Transverse colon (tissue), 4 donors: ENCODE data around the gene PRRT3. TPM values are rescaled to one million over a fixed set of nuclear protein-coding genes. Genes with fewer than 3 reads are reported as not detected.
"Not testable (repeated sequence)": the region's sequence is repeated elsewhere in the genome, so short reads cannot be mapped to it uniquely, and the experiment has no call there.

Experiments used
- DNase-seq: peaks from one replicate; pipeline ENCODE4 v3.0.0-alpha.2; 2019
- H3K27ac ChIP-seq, 4 donors: fragments of 200-600 bp; sonication (generic); 2 replicates each; pipeline ENCODE4 v1.5.1; 2016 to 2018; ENCODE audit warnings: inconsistent platforms in 4 of 4
- H3K27me3 ChIP-seq: fragments of 200-600 bp; sonication (generic); 2 replicates; pipeline ENCODE4 v1.5.1; 2017; ENCODE audit warnings: inconsistent platforms
- H3K36me3 ChIP-seq, 4 donors: fragments of 200-600 bp; sonication (generic); 2 replicates each; pipeline ENCODE4 v1.5.1; 2017 to 2019; ENCODE audit warnings: inconsistent platforms in 4 of 4
- H3K4me1 ChIP-seq, 4 donors: fragments of 200-600 bp; sonication (generic); 2 replicates each; pipeline ENCODE4 v1.5.1; 2017 to 2020; ENCODE audit warnings: inconsistent platforms in 4 of 4
- H3K4me3 ChIP-seq, 4 donors: fragments of 200-600 bp; sonication (generic); 1 replicate in 1 of 4; 2 replicates in 3 of 4; pipeline versions ENCODE4 v1.5.1 to v1.6.1; 2017 to 2019; ENCODE audit warnings: inconsistent platforms in 4 of 4
- H3K9me3 ChIP-seq, 2 donors: fragments of 200-600 bp; sonication (generic); 2 replicates each; pipeline ENCODE4 v1.5.1; 2017 to 2019; ENCODE audit warnings: inconsistent platforms in 2 of 2
- EP300 ChIP-seq: sonication (generic); formaldehyde crosslinking; IDR thresholded peaks from one replicate; pipeline ENCODE4 v1.6.1; 2017; ENCODE audit warnings: antibody characterized with exemption, low read depth
- POLR2A ChIP-seq: fragments of 450-650 bp; IDR thresholded peaks from one replicate; pipeline ENCODE4 v1.6.1; 2016; ENCODE audit warnings: antibody characterized with exemption, mild to moderate bottlenecking, moderate library complexity
- POLR2AphosphoS5 ChIP-seq, 3 donors: sonication (generic); formaldehyde crosslinking; IDR thresholded peaks; one replicate each; pipeline ENCODE4 v1.6.1; 2016; ENCODE audit warnings: antibody characterized with exemption in 3 of 3
- WGBS, 2 donors: methylation state at CpG; one replicate each; pipeline ENCODE4 v1.1.5; 2018; ENCODE audit warnings: low coverage in 1 of 2; 5-methylcytosine and 5-hydroxymethylcytosine counted together
- in situ Hi-C, 4 donors: fragments of 200-750 bp; cut with MboI; loops; one replicate each; pipeline versions ENCODE4 v1.15.0 to v1.15.1; 2017; ENCODE audit warnings: low sequenced_read_pairs in 3 of 4, low pct_ligation_motif_present in 1 of 4, low pct_unique_long_range_greater_than_20kb in 1 of 4
- intact Hi-C: fragments of 100-400 bp; cut with DNase I; formaldehyde crosslinking; loops from one replicate; pipeline ENCODE4 v1.15.1; 2023; ENCODE audit warnings: low total_unique reads
- total RNA-seq, 4 donors: library from RNA; depleted of rRNA; stranded (reverse); fragments of >200 nt; gene quantifications; one replicate each; pipeline ENCODE4 v1.1.0, GENCODE V29; 2016
- TF ChIP-seq, protein P1 (sequence below), 5 experiments: fragments of 200-600 bp in 3 of 5; fragments of 450-650 bp in 2 of 5; sonication (generic) in 3 of 5; IDR thresholded peaks; 1 replicate in 2 of 5; 2 replicates in 3 of 5; pipeline ENCODE4 v1.5.1; 2016 to 2017; ENCODE audit warnings: antibody characterized with exemption in 5 of 5, inconsistent platforms in 3 of 5, mild to moderate bottlenecking in 2 of 5, moderate library complexity in 1 of 5

The PRRT3 gene
- total RNA-seq, 4 donors from 2014 or later, result 0.20 to 3.0 (median 1.6) TPM

GRCh38 chr3:9942164-9942563 lies 10.0 kb downstream of the PRRT3 start:
- Histone ChIP-seq H3K4me1 (peaks cover 0 to 12% (median 4%) of the 10 kb centered on the region in 4 donors), H3K4me3 (no peak overlapping the region), H3K27ac (no peak overlapping the region), H3K9me3 (no peaks in the 10 kb centered on the region), H3K27me3 (no peaks in the 10 kb centered on the region), H3K36me3 (no peaks in the 10 kb centered on the region)
- TF ChIP-seq POLR2A, result no peak
- no peak for TF ChIP-seq POLR2AphosphoS5 (IDR thresholded peaks at IDR 0.05)
- TF ChIP-seq, protein P1, sequence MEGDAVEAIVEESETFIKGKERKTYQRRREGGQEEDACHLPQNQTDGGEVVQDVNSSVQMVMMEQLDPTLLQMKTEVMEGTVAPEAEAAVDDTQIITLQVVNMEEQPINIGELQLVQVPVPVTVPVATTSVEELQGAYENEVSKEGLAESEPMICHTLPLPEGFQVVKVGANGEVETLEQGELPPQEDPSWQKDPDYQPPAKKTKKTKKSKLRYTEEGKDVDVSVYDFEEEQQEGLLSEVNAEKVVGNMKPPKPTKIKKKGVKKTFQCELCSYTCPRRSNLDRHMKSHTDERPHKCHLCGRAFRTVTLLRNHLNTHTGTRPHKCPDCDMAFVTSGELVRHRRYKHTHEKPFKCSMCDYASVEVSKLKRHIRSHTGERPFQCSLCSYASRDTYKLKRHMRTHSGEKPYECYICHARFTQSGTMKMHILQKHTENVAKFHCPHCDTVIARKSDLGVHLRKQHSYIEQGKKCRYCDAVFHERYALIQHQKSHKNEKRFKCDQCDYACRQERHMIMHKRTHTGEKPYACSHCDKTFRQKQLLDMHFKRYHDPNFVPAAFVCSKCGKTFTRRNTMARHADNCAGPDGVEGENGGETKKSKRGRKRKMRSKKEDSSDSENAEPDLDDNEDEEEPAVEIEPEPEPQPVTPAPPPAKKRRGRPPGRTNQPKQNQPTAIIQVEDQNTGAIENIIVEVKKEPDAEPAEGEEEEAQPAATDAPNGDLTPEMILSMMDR (IDR thresholded peaks at IDR 0.05), result no peak
- no peak for TF ChIP-seq EP300
- intact Hi-C loops, result loop anchor here (10.0 kb wide), 1 partner anchor 83 kb away; the partner anchor contains the start of gene FANCD2
- in situ Hi-C loops, result no loop called here
- no peak for DNase-seq
- WGBS, 2 donors, result 88 to 100% methylated on average over 2 to 4 of the region's 4 CpGs

- intact Hi-C loops, result loop anchor here (10.0 kb wide), 1 partner anchor 84 kb away; the partner anchor contains the start of gene FANCD2
- H3K36me3 ChIP-seq, result no peaks in the 10 kb centered on the region
- H3K27me3 ChIP-seq, result no peaks in the 10 kb centered on the region
- H3K9me3 ChIP-seq, result no peaks in the 10 kb centered on the region
- no peak overlapping the region for H3K27ac ChIP-seq
- 90 to 100% methylated on average over 2 to 10 of the region's 10 CpGs for WGBS, 2 donors
- in situ Hi-C loops, result no loop called here
- TF ChIP-seq POLR2AphosphoS5 (IDR thresholded peaks at IDR 0.05), result no peak
- no peak for DNase-seq
- H3K4me3 ChIP-seq, result no peak overlapping the region
- peaks cover 0 to 6% (median 3%) of the 10 kb centered on the region in 4 donors for H3K4me1 ChIP-seq
These were observed 11.5 kb downstream of the PRRT3 start for GRCh38 chr3:9940746-9941145.

- H3K27me3 ChIP-seq, in situ Hi-C loops, H3K9me3 ChIP-seq, H3K27ac ChIP-seq, H3K4me3 ChIP-seq, H3K36me3 ChIP-seq, DNase-seq: not testable (repeated sequence)
- 97% methylated on average over 11 of the region's 32 CpGs; no CpG with 5 or more reads in 1 of the 2 donors for WGBS, 2 donors
- H3K4me1 ChIP-seq, result peaks cover 6 to 12% (median 8%) of the 10 kb centered on the region in 4 donors
- intact Hi-C loops, result loop anchor here (10.0 kb wide), 1 partner anchor 85 kb away; the partner anchor contains the start of gene FANCD2
These were observed 12.3 kb downstream of the PRRT3 start for GRCh38 chr3:9939906-9940305.

DNA sequence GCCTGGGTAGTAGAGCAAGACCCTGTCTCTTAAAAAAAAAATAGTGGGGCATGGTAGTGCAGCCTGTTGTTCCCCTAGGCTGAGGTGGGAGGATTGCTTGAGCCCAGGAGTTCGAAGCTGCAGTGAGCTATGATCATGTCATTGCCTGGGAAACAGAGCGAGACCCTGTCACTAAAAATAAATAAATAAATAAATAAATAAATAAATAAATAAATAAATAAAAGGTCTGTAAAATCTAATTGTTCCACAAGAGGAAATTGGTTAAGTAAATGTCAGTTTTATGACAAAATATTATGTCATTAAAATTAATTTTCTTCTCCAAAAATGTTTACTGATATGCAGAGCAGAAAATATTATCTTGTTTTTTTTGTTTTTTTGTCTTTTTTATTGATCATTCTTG lies 13.2 kb downstream of the PRRT3 start:
- Histone ChIP-seq H3K27ac (no peak overlapping the region), H3K36me3 (no peaks in the 10 kb centered on the region), H3K4me1 (peaks cover 11 to 20% (median 17%) of the 10 kb centered on the region in 4 donors), H3K9me3 (no peaks in the 10 kb centered on the region), H3K4me3 (no peak overlapping the region), H3K27me3 (no peaks in the 10 kb centered on the region)
- 98% methylated on average over 2 of the region's 2 CpGs; no CpG with 5 or more reads in 1 of the 2 donors for WGBS, 2 donors
- DNase-seq, result no peak
- no peak for TF ChIP-seq EP300
- TF ChIP-seq, protein P1 (IDR thresholded peaks at IDR 0.05), result no peak
- no peak for TF ChIP-seq POLR2A
- in situ Hi-C loops (no loop called here), intact Hi-C loops (no loop called here)

- intact Hi-C loops, result no loop called here
- H3K36me3 ChIP-seq, result no peaks in the 10 kb centered on the region
- H3K9me3 ChIP-seq, result no peaks in the 10 kb centered on the region
- DNase-seq, result no peak
- no peak overlapping the region for H3K27ac ChIP-seq
- H3K4me1 ChIP-seq, result peaks cover 11 to 26% (median 20%) of the 10 kb centered on the region in 4 donors
- in situ Hi-C loops, result no loop called here
- 94 to 100% methylated on average over 2 to 13 of the region's 13 CpGs for WGBS, 2 donors
- no peaks in the 10 kb centered on the region for H3K27me3 ChIP-seq
- H3K4me3 ChIP-seq, result no peak overlapping the region
- TF ChIP-seq, protein P1 (IDR thresholded peaks at IDR 0.05), result no peak
- TF ChIP-seq EP300 (no peak), POLR2AphosphoS5 (IDR thresholded peaks at IDR 0.05) (no peak), POLR2A (no peak)
These were observed 14.5 kb downstream of the PRRT3 start for GRCh38 chr3:9937486-9938238.
